SH-SY5Y (cell line): ENCODE data around the gene FMO4.

Source experiments
- GATA2 ChIP-seq: IDR thresholded peaks from 2 replicates; pipeline ENCODE4 v1.6.1; 2011; ENCODE audit warnings: mild to moderate bottlenecking, low read depth, low read length
- GATA3 ChIP-seq: IDR thresholded peaks from 2 replicates; pipeline ENCODE4 v1.6.1; 2011; ENCODE audit warnings: low read depth, mild to moderate bottlenecking, low read length, moderate library complexity

- TF ChIP-seq GATA3 (no peak), GATA2 (no peak)
Measured at GRCh38 chr1:171384496-171384895, 70.5 kb downstream of the FMO4 start.
